MM.1S (cell line): ENCODE results near the gene DNAJB6.

Experiments
- DNase-seq: peaks from one replicate; pipeline ENCODE4 v3.0.0-alpha.2; 2015
- H2AFZ ChIP-seq: fragments of 300-600 bp; sonication (generic); 2 replicates; pipeline ENCODE4 v1.6.0; 2016; ENCODE audit warnings: antibody characterized with exemption, low read length
- H3F3A ChIP-seq: fragments of 300-600 bp; sonication (generic); 2 replicates; pipeline ENCODE4 v1.6.1; 2016; ENCODE audit warnings: mild to moderate bottlenecking, antibody characterized with exemption, low read length, moderate library complexity, mixed read lengths; ENCODE audit not compliant: insufficient read depth
- H3K27ac ChIP-seq: fragments of 300-600 bp; sonication (generic); 2 replicates; pipeline ENCODE4 v1.5.1; 2016; ENCODE audit warnings: mild to moderate bottlenecking, low read length
- H3K27me3 ChIP-seq: fragments of 300-600 bp; sonication (generic); replicated peaks from 2 replicates; pipeline ENCODE4 v1.6.0; 2016; ENCODE audit warnings: low read length; ENCODE audit not compliant: insufficient read depth
- H3K36me3 ChIP-seq: fragments of 300-600 bp; sonication (generic); replicated peaks from 2 replicates; pipeline ENCODE4 v1.6.1; 2016; ENCODE audit warnings: mild to moderate bottlenecking, low read length, mixed read lengths; ENCODE audit not compliant: insufficient read depth
- H3K4me1 ChIP-seq: fragments of 300-600 bp; sonication (generic); 2 replicates; pipeline ENCODE4 v1.6.1; 2016; ENCODE audit warnings: low read length, mixed read lengths
- H3K4me2 ChIP-seq: fragments of 300-600 bp; sonication (generic); 2 replicates; pipeline ENCODE4 v1.6.0; 2016; ENCODE audit warnings: low read depth, low read length
- H3K4me3 ChIP-seq: fragments of 300-600 bp; sonication (generic); 2 replicates; pipeline ENCODE4 v1.5.1; 2016; ENCODE audit warnings: low read length, mixed read lengths
- H3K79me2 ChIP-seq: fragments of 300-600 bp; sonication (generic); 2 replicates; pipeline ENCODE4 v1.6.1; 2016; ENCODE audit warnings: mixed run types, low read length, mixed read lengths
- H3K9ac ChIP-seq: fragments of 300-600 bp; sonication (generic); 2 replicates; pipeline ENCODE4 v1.6.1; 2016; ENCODE audit warnings: low read length, mixed read lengths
- H3K9me2 ChIP-seq: fragments of 300-600 bp; sonication (generic); replicated peaks from 2 replicates; pipeline ENCODE4 v1.6.1; 2016; ENCODE audit warnings: mild to moderate bottlenecking, low read length, mixed read lengths; ENCODE audit not compliant: insufficient read depth
- H3K9me3 ChIP-seq: fragments of 300-600 bp; sonication (generic); replicated peaks from 2 replicates; pipeline ENCODE4 v1.6.1; 2016; ENCODE audit warnings: mild to moderate bottlenecking, low read length, mixed read lengths; ENCODE audit not compliant: insufficient read depth
- H4K20me1 ChIP-seq: fragments of 300-600 bp; sonication (generic); 2 replicates; pipeline ENCODE4 v1.6.1; 2016; ENCODE audit warnings: mild to moderate bottlenecking, low read length, moderate library complexity, mixed read lengths; ENCODE audit not compliant: insufficient read depth
- EZH2 ChIP-seq: fragments of 300-600 bp; sonication (generic); optimal IDR thresholded peaks from 2 replicates; pipeline ENCODE3; 2017; ENCODE audit warnings: low read depth, mild to moderate bottlenecking, antibody characterized with exemption, low read length, mixed read lengths
- EZH2phosphoT487 ChIP-seq: fragments of 300-600 bp; sonication (generic); IDR thresholded peaks from 2 replicates; pipeline ENCODE4 v1.6.1; 2018; ENCODE audit warnings: antibody characterized with exemption, low read length
- TF ChIP-seq, protein P1 (sequence below): fragments of 300-600 bp; sonication (generic); IDR thresholded peaks from 2 replicates; pipeline ENCODE4 v1.5.1; 2016; ENCODE audit warnings: antibody characterized with exemption, low read length, mixed read lengths

DNAJB6 gene

GRCh38 chr7:157423348-157423747, 86.5 kb downstream of the DNAJB6 start:
- TF ChIP-seq, protein P1, sequence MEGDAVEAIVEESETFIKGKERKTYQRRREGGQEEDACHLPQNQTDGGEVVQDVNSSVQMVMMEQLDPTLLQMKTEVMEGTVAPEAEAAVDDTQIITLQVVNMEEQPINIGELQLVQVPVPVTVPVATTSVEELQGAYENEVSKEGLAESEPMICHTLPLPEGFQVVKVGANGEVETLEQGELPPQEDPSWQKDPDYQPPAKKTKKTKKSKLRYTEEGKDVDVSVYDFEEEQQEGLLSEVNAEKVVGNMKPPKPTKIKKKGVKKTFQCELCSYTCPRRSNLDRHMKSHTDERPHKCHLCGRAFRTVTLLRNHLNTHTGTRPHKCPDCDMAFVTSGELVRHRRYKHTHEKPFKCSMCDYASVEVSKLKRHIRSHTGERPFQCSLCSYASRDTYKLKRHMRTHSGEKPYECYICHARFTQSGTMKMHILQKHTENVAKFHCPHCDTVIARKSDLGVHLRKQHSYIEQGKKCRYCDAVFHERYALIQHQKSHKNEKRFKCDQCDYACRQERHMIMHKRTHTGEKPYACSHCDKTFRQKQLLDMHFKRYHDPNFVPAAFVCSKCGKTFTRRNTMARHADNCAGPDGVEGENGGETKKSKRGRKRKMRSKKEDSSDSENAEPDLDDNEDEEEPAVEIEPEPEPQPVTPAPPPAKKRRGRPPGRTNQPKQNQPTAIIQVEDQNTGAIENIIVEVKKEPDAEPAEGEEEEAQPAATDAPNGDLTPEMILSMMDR: no peak
- TF ChIP-seq EZH2phosphoT487 (no peak), EZH2 (no peak)
- Histone ChIP-seq H3K9me2 (no peaks in the 10 kb centered on the region), H3K27ac (no peak overlapping the region), H3K4me2 (no peak overlapping the region), H3K79me2 (no peaks in the 10 kb centered on the region), H3K4me1 (no peaks in the 10 kb centered on the region), H3K9ac (no peak overlapping the region), H2AFZ (no peak overlapping the region), H3F3A (no peaks in the 10 kb centered on the region), H3K27me3 (peaks cover 61% of the 10 kb centered on the region), H3K4me3 (no peak overlapping the region), H3K9me3 (no peaks in the 10 kb centered on the region), H3K36me3 (no peaks in the 10 kb centered on the region), H4K20me1 (no peaks in the 10 kb centered on the region)
- no peak for DNase-seq

DNA sequence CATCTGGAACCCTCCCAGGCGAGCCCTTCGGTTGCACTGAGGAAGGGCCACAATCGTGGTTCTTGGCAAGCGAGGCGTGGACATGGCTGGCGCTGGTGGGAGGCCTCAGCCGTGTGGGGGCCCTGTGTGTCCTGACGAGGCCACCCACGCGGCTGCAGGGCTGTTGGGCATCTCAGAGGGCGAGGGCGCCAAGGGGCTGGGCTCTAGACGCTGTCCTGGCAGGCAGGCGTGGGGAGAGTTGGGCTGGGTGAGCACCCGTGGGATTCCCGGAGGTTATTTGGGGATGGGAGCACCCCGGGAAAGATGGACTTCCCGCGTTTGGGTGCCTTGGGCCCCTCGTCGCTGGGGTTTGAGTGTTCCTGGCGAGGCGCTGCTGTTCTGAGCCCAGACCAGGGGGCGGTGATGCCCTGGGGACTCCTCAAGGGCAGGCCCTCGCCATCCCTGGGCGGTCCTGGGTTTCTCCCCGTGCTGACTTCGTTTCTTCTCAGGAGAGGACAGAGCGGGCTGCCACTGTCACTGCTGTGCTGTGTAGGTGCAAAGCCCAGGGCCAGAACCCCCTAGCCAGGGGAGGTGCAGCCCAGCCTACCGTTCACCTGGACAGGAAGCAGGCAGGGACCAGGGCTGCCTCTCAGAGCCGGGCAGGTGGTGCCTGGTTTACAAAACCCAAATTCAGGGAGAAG, 87.2 kb downstream of the DNAJB6 start:
- no peaks in the 10 kb centered on the region for H4K20me1 ChIP-seq
- H3K27me3 ChIP-seq: peaks cover 68% of the 10 kb centered on the region
- H3F3A ChIP-seq: no peaks in the 10 kb centered on the region
- no peaks in the 10 kb centered on the region for H3K9me2 ChIP-seq
- no peak overlapping the region for H2AFZ ChIP-seq
- no peaks in the 10 kb centered on the region for H3K4me1 ChIP-seq
- H3K36me3 ChIP-seq: no peaks in the 10 kb centered on the region
- no peak overlapping the region for H3K4me3 ChIP-seq
- no peak overlapping the region for H3K27ac ChIP-seq
- H3K9ac ChIP-seq: no peak overlapping the region
- H3K79me2 ChIP-seq: no peaks in the 10 kb centered on the region
- TF ChIP-seq, protein P1: no peak
- TF ChIP-seq EZH2 (no peak), EZH2phosphoT487 (no peak)
- H3K9me3 ChIP-seq: no peaks in the 10 kb centered on the region
- no peak overlapping the region for H3K4me2 ChIP-seq
- no peak for DNase-seq

DNA sequence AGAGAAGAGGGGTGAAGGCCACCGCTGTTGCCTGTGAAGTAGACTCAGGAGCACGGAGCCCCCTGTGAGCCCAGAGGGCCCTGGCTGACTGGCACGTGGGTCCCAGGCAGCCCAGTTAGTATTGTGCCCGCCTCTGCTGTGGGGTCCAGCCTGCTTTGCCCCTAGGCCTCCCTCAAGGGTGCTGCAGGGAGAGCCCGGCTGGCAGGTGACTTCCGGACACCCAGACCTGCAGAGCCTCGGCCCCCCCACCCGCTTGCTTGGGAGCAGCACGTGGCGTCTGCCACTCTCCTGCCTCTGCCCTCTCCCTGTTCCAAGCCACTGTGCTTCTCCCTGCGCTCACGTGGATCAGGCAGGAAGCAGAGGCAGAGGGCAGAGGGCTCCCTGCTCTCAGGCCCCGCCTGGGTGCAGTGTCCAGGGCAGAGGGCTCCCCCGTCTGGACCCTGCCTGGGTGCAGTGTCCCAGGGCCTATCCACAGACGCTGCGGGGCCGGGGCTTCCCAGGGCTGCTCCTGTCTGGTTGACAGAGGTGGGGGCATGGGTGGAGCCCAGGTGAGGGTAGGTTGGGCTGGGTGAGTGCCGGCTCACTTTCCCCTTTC, 88.4 kb downstream of the DNAJB6 start:
- Histone ChIP-seq H3K4me3 (no peak overlapping the region), H3K27me3 (peaks cover 70% of the 10 kb centered on the region), H3K27ac (no peak overlapping the region), H3K79me2 (no peaks in the 10 kb centered on the region), H2AFZ (no peak overlapping the region), H3K9me2 (no peaks in the 10 kb centered on the region), H4K20me1 (no peaks in the 10 kb centered on the region), H3K9ac (no peak overlapping the region), H3K4me2 (no peak overlapping the region), H3K4me1 (no peaks in the 10 kb centered on the region), H3K9me3 (no peaks in the 10 kb centered on the region), H3F3A (no peaks in the 10 kb centered on the region), H3K36me3 (no peaks in the 10 kb centered on the region)
- DNase-seq: no peak
- TF ChIP-seq, protein P1: no peak
- TF ChIP-seq EZH2phosphoT487 (no peak), EZH2 (no peak)
